Measurements from ENCODE around the gene RAE1.

Gene RAE1

DNA sequence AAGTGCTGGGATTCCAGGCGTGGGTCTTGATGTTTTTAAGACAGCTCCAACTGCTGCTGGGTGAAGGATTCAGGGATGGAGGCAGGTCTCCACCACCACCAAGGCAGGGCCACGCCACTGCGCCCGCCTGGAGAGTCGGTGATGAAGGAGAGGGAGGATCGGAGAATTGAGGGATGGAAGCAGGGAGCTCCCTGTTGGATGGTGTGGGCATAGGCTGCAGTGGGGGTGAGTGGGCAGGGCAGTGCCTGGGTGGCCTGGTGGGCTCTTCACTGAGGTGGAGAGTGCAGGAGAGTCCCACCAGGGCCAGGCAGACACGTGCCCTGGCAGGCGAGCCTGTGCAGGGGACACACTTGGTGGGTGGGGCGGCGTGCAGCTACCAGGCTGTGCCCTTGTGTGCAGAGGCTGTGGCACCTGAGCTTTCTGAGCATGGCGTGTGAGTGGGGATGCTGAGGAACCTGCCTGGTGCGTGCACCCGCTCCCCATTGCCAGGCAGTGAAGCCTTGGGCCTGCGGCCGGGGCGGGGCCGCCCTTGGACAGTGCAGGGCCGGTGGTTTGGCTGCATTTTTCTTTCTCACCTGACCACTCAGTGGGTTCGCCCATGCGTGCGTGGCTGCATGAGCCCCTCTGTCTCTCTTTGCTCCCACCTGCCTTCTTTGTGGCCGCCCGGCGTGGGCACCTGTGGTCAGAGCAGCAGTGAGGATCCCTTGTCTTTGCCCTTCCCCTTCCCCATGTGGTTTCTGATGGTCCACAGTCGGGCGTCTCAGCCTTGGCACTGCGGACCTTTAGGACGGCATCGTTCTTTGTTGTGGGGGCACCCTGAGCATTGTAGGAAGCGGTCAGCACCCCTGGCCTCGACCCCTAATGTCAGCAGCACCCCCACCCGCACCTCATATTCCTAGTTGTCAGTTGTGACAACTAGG, 51.4 kb downstream of the RAE1 start:
- DNase-seq, result no peak

DNA sequence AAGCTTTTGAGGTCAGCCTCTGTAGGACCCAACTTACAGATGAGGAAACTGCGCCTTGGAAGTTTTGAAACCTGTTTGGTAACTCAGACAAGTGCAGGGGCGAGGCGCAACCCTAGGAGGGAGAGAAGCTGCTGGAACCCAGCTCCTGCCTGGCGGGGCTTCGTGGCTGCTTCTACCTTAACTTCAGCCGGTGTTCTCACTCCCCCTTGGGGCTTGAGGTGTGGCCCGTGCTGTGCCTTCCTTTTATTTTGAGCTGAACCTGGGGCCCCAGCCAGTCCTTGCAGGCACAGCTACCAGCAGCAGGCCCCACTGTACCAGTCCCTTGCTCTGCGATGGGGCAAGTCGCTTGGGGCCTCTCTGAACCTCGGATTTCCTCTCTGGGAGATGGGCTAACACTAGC, 52.2 kb downstream of the RAE1 start:
- no peak for DNase-seq

DNA sequence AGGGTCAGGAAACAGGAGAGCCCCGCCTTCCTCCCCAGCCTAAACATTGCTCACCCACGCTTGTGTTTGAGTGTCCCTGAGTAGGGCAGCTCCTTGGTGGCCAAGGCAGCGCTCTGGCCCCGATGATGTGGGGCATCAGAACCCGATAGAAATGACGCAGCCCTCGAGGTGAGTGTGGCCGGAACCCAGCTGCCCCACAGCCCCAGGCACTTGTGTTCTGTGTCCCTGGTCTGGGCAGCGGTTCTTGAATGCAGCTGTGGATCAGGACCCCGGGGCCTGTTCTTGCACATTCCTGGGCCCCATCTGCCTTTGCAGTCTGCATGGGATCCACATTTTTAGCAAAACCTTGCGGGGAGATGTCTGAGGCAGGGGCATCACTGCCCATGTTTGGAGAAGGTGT, 53.0 kb downstream of the RAE1 start:
- DNase-seq, result no peak

DNA sequence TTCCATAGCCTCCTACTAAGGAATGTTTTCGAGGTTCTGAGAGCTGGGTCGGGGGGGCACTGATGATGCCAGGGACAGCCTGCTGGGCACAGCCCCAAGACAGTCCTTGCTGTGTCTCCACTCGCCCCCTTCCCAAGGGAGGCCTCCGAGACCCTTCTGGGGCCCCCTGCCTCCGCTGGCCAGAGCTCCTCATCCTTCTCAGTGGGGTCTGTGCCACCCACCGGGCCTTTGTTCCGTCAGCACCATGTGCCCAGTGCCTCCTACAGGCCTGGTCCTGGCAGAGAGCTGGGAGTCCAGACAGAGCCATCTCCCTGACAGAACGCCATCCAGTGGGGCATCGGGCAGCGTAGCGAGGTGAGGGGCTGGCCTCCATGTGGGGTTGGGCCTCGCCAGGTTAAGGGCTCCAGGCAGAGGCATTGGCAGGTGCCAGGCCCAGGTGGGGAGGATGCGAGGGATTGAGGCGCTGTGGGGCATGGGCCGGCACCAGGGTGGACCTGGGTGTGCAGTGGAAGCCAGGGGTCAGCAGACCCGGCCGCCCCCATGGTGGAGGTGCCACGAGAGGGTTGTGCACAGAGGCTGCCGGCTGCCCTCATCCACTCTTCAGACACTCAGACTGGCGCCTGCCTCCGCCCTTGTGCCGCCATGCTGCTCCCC, 53.5 kb downstream of the RAE1 start:
- DNase-seq, result no peak

DNA sequence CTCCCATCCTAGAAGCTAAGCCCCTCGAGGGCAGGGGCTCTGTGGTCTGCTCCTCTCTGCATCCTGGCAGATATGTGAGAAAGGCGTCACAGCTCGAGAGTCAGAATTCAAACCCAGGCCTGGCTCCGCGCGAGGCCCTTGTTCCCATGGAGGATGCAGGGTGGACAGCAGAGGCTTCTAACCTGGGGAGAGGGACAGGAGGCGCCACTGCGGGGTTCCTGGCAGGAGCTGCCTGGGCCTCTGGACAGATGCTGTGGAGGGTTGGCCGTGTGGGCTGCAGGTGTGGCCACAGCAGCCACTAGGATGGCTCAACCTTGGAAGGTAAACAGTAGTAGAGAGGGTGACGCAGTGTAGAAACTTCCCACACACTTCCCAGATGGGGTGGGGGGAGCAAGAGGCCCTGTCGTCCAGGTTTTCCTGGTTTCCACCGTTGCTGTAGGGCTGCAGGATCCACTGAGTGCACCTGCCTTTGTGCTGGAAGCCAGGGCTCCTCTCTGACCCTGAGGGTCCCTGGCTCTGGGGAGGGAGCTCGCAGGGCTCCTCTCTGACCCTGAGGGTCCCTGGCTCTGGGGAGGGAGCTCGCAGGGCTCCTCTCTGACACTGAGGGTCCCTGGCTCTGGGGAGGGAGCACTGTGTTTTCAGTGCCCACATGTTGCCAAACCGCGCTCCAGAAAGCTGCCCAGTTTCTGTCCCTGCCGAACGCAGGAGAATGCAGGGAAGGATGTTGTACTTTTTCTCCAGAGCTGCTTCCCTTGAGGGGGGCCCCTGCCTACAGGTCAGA, 54.4 kb downstream of the RAE1 start:
- no peak for DNase-seq

DNA sequence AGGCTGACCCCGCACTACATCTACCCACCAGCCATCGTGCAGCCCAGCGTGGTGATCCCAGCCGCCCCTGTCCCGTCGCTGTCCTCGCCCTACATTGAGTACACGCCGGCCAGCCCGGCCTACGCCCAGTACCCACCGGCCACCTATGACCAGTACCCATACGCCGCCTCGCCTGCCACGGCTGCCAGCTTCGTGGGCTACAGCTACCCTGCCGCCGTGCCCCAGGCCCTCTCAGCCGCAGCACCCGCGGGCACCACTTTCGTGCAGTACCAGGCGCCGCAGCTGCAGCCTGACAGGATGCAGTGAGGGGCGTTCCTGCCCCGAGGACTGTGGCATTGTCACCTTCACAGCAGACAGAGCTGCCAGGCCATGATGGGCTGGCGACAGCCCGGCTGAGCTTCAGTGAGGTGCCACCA, 56.5 kb downstream of the RAE1 start:
- no peak for DNase-seq

DNA sequence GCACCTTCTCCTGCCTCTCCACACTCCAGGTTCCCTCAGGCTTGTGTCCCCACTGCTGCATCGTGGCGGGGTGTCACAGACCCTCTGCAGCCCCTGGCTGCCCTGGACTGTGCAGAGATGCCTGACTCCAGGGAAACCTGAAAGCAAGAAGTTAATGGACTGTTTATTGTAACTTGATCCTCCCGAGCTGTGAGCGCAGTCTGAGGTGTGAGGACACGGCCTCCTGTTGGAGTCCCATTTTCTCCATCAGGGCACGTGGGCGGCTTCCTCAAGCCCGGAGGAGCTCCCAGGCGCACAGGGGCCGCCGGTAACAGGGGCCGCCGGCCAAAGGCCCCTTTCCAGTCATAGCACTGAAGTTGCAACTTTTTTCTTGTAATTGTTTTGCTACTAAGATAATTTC, 57.1 kb downstream of the RAE1 start:
- DNase-seq, result no peak

DNA sequence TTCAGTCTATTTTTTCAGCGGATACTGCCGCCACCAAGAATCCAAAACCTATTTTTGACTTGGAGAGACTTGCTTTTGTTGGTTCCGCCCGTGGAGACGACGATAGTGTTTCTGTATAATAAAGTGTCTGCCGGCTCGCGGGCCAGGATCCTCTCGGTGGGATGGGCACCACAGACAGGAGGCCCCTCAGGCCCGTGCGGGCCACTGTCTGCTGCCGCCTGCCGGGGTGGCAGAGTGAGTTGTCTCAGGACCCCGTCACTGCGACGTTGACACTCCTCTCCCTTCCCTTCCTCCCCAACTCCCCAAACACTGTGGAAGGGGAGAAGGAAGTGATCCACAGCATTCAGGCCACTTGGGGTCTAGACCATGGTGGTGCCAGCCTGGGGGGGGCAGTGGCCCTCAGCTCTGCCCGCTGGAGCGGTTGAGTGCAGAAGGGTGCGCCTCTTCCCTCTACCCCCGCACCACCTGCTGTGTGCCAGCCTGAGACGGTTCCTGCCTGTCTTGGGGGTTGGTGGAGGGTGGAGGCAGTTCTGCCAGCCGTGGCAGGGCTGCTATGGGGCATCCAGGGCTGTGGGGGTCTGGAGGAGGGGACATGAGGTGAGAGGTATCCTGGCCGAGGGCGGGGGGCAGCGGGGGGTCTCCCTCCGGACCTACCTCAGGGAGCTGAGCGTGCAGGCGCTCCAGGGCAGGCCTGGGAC, 57.6 kb downstream of the RAE1 start:
- DNase-seq, result no peak

DNA sequence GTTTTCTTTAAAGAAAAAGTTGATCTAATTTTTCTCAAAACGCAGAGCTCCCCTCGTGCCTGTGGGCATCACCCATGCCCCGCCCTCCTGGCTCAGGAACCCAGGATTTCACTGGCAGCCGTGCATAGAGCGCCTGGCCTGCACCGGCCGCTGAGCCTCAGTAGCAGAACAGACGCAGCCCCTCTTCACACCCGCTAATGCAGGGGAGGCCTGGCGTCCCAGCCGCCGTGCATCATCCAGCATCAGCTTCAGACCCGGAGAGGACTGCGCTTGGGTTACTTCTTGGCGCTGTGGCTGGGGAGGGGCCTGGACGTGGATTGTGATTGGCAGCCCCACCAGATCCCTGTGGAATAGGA, 58.2 kb downstream of the RAE1 start:
- no peak for DNase-seq

DNA sequence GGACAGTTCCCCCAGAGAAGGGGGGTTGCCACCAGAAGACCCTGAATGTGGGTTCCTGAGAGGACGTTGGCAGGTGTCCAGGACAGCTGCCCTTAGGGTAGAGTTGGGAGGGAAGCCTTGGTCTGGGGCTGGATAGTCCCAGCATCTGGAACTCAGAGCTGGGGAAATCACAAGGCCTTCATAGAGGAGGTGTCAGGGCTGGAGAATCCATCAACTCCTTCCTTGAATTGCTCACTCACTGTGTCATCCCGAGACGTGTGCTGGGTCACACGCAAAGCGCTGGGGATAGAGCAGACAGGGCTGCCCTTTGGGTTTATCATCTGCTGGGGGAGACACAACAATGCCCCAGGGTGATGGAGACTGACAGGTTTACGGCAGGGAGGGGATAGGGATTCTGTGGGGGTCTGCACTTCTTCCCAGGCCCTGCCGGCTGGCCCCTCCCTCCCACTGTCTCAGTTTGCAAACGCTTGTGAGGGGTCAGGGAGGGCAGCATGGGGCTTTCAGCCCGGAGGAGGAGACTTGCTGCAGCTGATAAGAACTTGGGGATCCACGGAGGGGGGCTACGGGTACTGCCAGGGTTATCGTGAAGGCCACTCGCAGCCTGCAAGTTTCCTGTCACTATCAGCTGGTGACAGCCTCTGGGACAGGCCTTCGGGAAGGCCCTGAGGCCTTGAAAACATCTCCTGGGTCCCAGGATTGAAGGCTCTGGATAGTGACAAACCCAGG, 58.8 kb downstream of the RAE1 start:
- DNase-seq, result peak; percentile 75

DNA sequence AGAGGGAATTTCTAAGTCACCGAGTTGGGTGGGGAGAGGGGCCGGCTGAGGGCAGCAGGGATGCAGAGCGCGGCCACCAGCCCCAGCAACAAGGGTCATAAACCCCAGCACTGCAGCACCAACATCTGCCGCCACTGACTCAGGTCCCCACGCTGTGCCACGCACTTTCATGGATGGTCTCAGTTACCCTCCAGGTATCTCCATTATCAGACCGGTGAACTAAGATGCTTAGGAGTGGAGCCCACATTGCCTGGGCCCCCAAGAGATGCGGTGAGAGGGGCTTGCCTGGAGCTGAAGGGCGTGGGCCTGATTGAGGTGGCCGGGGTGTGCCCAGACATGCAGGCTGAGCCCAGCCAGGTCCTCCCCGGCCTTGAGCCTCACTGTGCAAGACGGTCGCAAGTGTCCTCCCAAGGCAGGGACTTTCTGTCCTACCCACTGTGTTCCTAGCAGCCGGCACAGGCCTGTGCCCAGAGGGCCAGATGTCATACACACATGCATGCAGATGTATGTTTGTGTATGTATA, 59.4 kb downstream of the RAE1 start:
- DNase-seq, result no peak

DNA sequence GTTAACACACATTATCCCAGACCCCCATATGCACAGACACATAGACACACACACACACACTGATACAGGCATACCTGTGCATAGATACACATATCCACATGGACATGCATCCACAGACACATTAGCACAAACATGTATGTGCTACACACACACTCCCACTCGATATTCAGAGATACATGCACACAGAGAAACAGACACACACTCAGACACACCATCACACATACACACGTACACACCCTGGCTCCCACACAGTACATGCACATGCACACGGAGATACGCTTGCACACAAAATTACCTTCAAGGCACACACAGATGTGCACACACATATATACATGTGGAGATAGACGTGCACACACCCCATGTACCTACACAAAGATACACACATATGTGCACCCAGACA, 59.9 kb downstream of the RAE1 start:
- no peak for DNase-seq

DNA sequence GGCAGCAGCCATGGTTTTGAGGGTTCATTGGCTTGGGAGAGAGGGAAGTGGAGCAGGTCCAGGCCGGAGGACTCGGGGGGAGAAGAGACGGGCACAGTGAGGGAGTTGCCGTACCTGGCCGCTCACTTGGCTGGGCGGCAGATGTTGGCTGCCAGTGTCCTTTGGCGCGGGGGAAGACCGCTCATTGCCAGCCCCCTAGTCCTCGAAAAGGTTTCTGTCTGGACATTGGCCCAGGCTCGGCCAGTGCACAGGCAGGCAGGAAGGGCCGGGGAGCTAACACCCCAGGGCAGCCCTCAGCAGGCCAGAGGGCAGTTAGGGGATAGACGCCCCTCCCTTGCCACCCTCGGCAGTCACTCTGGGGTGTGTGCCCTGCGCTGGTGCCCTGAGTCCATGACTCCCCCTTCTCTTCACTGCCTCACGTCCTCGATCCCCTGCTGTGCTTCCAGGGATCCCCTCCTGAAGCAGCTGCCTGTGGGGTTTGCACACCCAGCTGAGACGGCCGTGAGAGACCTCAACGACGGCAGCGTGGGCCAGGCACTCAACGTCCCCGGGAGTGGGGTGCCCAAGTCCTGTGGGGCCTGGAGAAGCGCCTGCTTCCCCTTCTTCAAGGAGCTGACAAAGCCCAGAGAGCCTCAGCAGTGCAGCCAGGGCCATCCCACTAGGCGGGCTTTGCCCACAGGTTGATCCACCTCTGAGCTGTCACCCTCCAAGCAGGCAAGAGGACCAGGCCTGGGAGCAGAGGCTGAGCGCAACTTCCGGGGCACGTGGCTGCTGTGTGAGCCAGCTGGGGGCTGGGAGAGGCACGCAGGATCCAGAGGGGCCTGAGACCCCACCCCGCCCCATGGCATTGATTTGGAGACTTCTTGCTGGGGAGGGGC, 60.6 kb downstream of the RAE1 start:
- DNase-seq, result no peak

DNA sequence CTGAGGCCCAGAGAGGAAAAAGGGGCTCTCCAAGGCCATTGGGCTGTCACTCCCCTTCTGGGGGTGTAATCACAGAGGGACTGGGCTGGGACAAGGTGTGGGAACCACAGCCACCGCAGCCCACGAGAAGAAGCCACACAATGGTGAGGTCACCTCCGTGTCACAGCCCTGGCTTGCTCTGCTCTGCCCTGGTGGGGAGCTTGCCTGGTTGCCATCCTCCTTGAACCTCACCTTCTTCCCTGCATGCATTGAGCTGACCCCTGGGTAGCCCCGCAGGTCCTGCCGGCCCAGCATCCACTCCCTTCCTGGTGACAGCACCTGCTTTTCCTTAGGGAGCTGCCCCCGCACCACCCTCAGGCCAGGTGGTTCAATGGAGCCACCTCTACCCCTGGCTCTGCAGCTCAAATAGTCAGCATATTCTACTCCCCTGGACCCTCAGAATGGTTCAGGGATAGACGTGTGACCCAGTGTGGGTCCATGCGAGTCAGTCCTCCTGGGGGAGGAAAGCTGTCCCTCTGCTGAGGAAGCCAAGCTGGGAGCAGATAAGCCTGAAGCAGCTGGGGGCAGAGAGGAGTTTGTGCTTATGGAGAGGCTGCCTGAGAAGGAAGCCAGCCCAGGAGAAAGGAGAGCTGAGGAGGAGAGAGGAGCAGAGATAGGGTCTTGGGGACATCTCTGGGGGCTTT, 61.4 kb downstream of the RAE1 start:
- peak; percentile 26 for DNase-seq

DNA sequence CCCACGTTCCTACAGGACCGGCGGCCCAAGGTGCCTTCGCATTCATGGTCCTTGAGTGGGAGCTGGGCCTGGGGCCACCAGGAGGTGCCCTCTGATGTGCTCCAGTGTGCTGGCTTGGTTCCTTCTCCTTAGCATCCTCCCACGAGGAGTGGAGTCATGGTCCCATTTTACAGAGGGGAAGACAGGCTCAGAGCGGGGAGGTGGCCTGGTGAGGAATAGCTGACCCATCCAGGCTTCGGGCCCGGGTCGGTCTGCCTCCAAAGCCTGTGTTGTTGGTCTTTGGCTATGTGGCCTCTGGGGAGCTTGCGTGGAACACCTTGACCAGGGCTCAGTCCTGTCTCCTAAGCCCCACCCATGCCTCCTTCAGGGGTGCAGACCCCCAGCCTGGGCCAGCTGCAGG, 62.9 kb downstream of the RAE1 start:
- DNase-seq, result no peak

DNA sequence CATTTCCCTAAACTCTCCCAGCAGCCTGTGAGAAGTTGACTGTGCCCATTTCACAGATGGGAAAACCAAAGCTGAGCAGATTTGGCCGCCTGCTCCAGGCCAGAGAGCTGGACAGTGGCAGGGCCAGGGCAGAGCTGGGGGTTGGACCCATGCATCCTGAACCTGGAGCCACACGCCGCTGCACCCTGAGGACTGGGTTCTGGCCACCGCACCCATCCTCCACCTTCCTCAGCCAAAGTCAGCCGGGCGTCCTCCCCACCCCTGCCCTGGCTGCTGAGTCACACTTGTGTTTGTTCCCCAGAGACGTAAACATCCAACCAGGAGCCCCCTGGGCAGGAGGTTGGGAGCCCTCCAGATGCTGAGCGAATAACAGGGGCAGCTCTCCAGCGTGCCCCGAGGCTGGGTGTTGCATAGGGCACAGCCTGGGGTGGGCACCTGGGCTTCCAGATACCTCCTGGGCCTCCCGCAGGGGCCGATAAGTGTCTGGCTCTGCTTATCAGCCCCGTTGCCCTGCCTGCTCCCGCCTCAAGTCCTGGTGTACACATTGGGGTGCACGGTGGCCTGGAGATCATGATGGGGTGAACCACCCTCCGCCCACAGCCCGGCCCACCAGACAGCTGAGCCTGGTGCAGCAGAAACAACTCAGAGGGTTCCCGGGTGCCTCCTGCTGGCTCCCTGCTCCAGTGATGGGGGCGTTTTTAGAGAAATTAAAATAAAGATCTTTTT, 64.0 kb downstream of the RAE1 start:
- peak; percentile 45 for DNase-seq

DNA sequence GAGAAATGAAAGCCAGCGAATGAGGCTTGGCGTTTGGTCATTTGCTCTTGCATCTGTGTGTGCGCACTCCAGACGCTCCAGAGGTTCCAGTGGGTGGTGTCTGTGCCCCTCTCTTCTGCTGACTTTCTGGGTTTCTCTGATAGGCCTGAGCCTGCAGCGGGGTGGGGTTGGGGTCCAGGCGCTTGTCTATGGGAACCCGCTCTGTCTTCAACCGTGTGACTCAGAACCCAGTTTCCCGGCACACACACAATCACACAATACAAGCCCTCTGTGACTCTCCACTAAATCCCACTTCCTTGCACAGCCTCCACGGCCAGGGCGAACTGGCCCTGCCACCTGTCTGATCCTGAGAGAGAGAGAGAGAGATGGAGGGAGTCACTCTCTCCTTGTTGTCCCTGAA, 64.7 kb downstream of the RAE1 start:
- no peak for DNase-seq

DNA sequence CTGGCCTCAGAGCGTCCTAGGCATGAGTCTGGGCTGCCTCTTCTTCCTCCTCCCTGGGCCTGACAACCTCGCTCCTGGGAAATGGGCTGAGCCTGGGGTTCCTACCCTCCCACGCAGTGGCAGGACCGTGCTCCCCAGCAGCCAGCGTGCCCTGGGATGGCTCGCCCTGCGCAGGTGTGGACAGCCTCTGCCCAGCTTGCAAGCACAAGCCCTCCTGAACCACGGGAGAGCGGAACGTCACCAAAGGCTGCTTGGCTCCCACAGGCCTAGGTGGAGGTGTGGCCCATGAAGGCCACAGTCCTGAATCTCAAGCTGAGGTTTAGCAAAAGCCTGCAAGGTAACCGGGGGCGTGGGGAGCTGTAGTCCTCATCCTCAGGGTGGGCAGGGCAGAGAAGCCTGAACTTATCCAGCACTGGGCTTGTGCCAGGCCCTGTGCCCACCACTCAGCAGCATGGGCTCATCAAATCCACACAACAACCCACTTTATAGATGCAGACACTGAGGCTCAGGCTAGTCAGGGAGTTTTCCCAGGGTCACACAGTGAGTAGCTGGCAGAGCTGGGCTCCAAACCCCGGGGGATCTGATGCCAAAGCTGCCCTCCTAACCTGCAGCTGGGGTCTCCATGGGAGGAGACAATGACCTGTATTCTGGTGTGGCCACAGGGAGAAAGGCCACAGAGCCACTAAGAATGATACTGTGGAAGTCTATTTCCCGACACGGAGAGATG, 65.4 kb downstream of the RAE1 start:
- no peak for DNase-seq

DNA sequence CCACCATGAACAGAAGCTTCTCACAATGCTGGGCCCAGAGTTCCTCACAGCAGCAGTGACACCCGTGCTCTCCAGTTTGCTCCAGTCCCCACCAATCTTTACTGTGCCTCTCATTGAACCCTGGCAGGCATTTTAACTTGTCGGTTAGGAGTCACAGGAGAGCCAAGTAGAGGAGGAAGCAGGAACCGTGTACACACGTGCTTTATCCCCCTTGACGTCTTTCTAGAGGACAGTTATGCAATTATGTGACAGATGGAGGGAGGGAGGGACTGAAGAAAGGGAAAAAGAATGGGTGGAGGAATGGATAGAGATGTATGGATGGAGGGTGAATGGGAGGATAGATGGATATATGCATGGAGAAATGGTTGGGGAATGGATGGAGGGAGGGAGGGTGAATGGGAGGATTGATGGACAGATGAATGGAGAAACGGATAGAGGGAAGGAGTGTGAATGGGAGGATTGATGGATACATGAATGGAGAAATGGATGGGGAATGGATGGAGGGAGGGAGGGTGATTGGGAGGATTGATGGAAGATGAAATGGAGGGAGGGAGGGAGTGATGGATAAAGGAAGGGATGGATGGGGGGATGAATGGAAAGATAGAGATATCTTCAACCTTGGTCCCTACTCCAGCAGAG, 66.1 kb downstream of the RAE1 start:
- DNase-seq, result peak; percentile 8
